Hippocampal formation (tissue), 2 donors: ENCODE results near the gene WDR20.
A peak's percentile ranks its signal among the peaks of the same experiment; 100 is the strongest.

ENCODE experiments used
- DNase-seq, 2 donors: peaks; one replicate each; lab custom pipeline; 2025; lab: John Stamatoyannopoulos, UW

Gene WDR20

DNA sequence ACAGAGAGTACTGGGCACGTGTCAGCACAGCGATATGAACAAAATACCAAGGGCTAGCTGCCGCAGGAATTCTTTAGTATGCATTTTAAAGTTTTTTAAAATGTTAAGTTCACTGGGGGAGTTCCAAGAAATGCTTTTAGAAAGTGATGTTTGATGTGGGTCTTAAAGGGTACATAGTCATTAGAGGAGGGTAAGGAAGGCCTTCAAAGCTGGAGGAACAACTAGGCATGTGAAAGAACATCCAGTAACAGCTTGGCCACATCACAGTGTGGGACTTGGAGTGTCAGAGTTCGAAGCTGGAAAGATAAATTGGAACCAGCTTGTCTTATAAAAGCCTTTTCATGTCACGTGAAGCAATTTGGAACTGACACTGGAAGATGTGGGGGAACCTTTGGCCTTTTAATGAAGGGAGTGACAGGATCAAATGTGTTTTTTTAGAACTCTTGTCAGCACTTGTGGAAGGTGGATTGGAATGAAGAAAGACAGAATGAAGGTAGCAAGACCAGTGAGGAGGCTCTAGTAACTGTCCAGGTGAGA lies 57.7 kb downstream of the WDR20 start:
- DNase-seq, result no peak

- no peak for DNase-seq
Measured at GRCh38 chr14:102200690-102201352, 61.1 kb downstream of the WDR20 start.

- no peak for DNase-seq
Measured at GRCh38 chr14:102201353-102201738, 61.6 kb downstream of the WDR20 start.

- no peak for DNase-seq
Measured at GRCh38 chr14:102201776-102202175, 62.1 kb downstream of the WDR20 start.

DNA sequence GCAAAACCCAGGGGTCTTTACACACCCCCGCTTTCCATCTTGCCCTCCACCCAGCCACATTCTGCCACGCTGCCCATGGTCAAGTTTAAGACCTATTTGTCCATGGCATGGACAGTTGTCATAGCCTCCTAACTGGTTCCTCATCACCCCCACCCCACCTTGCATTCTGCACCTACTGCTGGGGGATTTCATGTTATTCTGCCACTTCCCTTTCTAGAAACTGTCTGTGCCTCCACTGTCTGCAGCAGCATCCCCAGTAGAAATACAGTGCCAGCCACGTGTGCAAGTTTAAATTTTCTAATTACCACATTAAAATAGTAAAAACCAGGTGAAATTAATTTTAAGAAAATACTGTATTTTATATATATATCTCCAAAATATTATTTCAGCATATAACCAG lies 63.2 kb downstream of the WDR20 start:
- no peak for DNase-seq

DNA sequence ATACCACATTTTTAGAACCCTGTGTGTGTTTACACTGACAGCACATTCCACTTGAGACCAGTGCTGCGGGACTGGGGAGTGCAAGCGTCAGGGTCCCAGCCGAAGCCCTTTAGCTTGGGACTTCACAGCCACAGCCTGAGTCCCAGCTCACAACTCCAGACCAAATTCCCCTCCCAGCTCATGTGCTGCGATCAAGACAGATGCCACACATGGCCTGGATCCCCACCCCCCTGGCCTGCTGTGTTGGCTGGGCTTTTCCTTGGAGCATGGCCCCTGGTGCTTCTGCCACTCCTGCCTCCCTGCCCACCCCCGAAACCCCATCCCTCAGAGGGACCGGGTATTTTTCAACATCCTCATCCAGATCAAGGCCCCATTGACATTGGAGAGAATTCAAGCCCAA lies 63.7 kb downstream of the WDR20 start:
- no peak for DNase-seq

DNA sequence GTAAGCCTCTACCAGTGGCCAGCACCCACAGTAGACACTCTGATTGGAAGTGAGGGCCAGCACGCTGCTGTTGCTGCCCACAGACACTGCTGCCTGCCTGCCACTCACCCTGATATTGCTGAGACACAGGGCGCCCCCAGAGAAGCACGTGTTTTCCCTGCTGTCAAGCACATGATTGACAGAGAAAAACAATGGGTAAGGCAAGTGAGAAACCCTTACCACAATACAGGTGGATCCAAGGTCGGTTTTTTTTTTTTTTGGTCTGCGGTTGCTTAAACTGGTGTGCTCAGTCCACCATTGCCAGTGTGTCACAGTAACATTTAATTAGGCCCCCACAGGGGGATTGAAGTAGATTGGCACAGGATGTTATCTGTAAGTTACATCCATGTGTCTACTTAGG lies 65.9 kb downstream of the WDR20 start:
- no peak for DNase-seq

- DNase-seq, result no peak
Measured at GRCh38 chr14:102206918-102207317, 67.2 kb downstream of the WDR20 start.

DNA sequence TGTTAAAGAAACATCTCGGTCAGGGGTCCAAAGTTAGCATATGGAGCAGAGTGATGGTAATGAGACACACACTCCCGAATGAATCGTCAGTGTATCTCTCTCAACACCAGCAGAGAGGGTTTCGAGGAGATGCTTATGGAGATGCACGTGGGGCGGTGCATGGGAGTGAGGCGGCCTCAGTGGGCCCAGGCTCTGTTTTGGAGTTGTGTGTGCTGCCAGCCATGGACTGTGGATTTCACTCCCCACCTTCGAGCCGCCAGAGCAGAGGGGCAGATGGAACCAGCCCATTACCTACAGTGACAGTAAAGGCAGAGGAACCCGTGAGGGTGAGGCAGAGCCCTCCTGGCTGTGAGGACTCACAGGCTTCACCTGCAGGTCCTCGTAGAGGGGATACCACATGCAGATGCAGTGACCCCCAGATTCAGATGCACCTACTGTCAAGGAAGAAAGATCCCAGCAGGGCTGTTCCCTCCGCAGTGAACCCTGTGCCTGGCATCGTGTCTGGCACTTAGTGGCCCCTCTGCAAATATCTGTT lies 68.2 kb downstream of the WDR20 start:
- DNase-seq, result no peak

GRCh38 chr14:102208741-102209140 lies 69.0 kb downstream of the WDR20 start:
- DNase-seq, result no peak

- peak; percentile 69 to 81 for DNase-seq
Measured at GRCh38 chr14:102209224-102209966, 69.7 kb downstream of the WDR20 start.

- no peak for DNase-seq
Measured at GRCh38 chr14:102210421-102211042, 70.8 kb downstream of the WDR20 start.

DNA sequence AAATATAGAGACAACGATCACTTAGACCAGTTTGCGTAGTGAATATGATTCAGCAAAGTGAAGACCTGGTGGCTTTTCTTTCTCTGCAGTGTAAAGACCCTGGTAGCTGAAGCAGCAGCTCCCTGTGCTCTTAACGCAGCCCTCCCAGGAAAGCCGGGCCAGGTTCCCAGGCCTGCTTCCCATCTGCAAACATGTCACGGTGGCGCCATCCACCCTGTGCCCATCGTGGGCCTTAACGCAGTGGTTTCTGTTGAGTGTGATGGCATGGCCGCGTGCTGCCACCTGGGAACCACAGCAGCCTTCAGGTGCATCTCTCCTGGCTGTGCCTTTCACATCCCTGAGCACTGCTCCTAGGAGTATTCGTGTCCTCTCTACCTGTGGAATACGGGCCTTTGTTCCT lies 71.5 kb downstream of the WDR20 start:
- DNase-seq, result no peak

- DNase-seq, result no peak
Measured at GRCh38 chr14:102212356-102212755, 72.7 kb downstream of the WDR20 start.

DNA sequence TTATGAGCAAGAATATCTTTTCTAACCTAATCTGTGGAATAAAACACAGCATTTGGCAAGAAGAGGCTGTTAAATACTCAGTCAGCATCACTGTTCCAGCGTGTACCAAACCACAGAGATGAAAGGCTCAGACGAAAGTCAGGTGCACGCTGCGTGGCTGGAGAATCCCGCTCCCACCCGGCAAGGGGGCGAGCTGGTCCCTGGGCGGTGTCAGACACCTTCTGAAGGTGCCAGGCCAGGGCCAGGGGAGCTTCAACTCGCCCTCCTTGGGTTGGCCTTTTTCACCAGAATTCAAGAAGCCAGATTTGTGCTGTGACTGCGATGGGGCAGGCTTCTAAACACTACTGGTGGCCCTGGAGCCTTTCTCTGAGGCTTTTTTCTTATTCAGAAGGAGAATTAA lies 73.1 kb downstream of the WDR20 start:
- no peak for DNase-seq

- no peak for DNase-seq
Measured at GRCh38 chr14:102213470-102213869, 73.8 kb downstream of the WDR20 start.

DNA sequence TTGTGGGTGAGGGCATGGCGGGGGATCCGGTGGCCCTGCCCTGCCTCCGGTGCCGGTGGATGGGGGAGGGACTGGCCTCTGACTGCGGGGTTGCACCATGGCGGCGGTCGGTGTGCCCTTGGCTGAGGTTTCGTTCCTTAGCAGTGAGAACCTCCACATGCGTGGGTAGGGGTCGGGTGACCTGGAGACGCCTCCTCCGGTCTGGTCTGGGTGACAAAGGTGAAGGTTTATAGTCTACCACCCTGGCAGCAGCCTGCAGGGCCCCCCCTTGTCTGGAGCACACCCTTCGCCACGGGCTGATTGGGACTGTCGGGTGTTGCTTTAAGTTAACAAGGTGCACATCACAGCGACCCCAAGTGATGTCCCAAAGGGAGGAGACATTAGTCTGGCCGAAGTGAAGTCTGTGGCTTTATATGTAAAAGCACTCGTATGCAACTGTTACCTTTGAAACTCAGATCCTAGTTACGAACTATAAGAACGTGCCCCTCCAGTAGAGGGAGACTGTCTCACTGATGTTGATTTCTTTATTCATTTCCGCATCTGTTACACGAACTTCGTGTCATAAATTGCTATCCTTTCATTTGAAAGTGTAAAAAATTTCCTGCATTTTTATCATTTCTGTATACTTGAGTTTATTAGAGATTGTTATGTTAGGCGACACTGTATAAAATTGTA lies 74.4 kb downstream of the WDR20 start:
- DNase-seq, result no peak

GRCh38 chr14:102215071-102215470 lies 75.4 kb downstream of the WDR20 start:
- peak; percentile 59 to 74 for DNase-seq

DNA sequence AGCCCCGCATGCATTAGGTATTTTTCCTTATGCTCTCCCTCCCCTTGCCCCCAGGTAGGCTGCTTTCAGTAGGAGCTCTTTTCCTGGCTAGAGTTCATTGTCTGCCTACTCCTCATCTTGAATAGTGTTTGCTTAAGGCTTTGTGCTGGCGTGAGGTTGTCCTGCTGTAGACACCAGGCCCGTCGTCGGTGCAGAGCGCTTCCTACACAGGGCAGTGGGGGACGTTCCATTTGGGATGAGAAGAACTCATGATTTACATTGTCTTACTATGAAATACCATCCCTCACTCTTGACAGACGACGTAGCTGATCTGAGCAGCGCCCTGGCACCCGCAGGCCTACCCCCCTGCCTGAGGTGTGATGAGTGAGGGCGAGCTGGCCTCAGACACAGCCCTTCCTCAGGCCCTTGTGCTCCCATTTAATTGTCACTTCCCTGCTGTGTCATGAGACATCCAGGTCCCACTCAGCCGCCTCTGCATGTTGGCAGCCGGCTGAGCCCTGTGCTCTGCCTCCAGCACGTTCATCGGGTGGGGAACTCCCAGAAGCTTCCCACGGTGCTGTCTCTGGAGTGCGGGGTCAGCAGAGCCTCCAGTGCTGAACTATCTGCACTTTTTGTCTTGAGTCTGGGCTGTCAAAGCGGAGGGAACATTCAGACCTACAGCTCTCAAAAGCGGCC lies 76.0 kb downstream of the WDR20 start:
- no peak for DNase-seq

DNA sequence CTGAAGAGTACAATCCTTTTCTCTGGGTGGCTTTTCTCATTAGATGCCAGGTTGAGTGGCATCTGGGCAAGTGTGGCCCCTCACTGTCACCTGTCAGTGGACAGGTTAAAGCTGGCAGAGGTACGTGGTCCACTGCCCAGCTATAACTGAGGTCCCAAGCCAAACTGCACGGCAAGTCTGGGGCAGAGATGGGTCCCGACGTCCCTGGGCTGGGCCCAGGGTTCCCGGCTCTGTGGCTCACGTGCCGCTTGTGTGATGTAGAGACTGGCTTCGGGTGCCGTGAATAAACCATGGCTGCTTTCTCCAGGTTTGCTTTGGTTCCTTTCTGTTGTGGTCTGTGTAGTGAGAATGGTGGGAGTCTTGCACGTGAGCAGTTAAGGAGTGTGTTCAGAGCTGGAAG lies 77.7 kb downstream of the WDR20 start:
- no peak for DNase-seq

DNA sequence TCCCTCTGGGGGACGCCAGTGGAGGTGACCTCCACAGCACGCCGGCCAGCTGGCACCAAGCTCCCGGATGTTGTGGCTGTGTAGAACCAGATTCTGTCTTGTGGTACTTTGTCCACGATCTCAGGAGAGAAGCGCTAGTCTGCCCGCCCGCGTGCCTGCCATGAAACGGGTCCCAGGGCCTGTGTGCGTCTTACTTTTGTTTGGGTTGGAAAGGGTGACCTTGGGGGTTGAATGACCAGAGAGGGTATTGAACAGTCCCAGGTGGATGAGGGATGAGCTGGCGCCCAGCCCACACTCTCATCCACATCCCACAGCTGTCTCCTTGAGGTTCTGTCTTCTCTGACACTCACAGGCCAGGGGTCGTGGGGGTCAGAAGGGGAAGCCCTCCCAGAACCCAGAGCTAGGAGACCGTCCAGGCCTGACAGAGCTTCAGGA lies 78.3 kb downstream of the WDR20 start:
- no peak for DNase-seq

DNA sequence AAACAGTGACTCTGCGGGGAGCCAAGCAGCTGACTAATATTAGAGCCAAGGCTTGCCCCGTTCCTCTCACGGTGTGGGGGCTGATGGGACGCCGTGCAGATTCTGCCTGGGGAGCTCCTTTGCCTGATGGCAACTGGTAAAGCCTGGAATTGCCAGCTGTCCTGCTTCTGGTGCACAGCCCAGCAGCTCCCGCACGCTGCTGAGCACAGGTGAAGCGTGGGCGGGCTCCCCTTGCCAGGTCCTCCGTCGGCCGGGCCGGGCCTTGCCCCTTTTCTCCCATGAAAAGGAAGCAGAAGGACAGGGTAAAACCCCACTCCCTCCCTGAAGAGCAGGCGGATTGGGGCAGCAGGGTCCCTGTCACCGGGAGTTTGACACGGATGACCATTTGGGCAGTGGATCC lies 79.0 kb downstream of the WDR20 start:
- DNase-seq, result peak in 1 of 2 donors; percentile 41
